ENCODE results near the gene RWDD4. TPM values are rescaled to one million over a fixed set of nuclear protein-coding genes. Genes with fewer than 3 reads are reported as not detected.

The RWDD4 gene
- total and polyA plus RNA-seq, 2 of the 4 experiments (the other 2 are of a cell fraction): 8.5 to 8.8 TPM

- WGBS, 2 experiments (ENCODE audit: extremely low coverage in 2 of 2, insufficient read length in 1 of 2): 100% methylated on average over 1 of the region's 6 CpGs; no CpG with 5 or more reads in 1 of the 2 experiments
- H3K9me3 ChIP-seq (ENCODE audit: control insufficient read depth, insufficient read depth, low read length): no peaks in the 10 kb centered on the region
- no peak overlapping the region for H4K91ac ChIP-seq (ENCODE audit: insufficient read depth, low read depth, low read length)
- no peak overlapping the region for H3K18ac ChIP-seq (ENCODE audit: low read depth, low read length)
- no peak overlapping the region for H2BK5ac ChIP-seq (ENCODE audit: low read depth, low read length, poor library complexity, severe bottlenecking)
- no peak for ATAC-seq (ENCODE audit: low read depth)
- H3K4ac ChIP-seq (ENCODE audit: low read depth, low read length): no peak overlapping the region
- DNase-seq: no peak
- H4K8ac ChIP-seq (ENCODE audit: low read depth in 2 of 2, low read length in 2 of 2): no peak overlapping the region
- H3K14ac ChIP-seq (replicated peaks; ENCODE audit: low read depth, low read length): no peak overlapping the region
- no peak overlapping the region for H3K9ac ChIP-seq (ENCODE audit: low read depth, low read length)
- no peak overlapping the region for H2AK5ac ChIP-seq (ENCODE audit: low read depth, low read length)
- no peaks in the 10 kb centered on the region for H3K36me3 ChIP-seq (ENCODE audit: control insufficient read depth, insufficient read depth, low read length)
- H3K56ac ChIP-seq (ENCODE audit: extremely low read depth, insufficient read depth, low read length): no peak overlapping the region
- no peak overlapping the region for H2AFZ ChIP-seq (replicated peaks; ENCODE audit: low read length, poor library complexity)
- H3K23ac ChIP-seq (ENCODE audit: low read depth, low read length): no peak overlapping the region
- H3K27me3 ChIP-seq (ENCODE audit: control insufficient read depth, insufficient read depth, low read length): no peaks in the 10 kb centered on the region
- H2BK15ac ChIP-seq (ENCODE audit: low read depth, low read length): no peak overlapping the region
- no peak overlapping the region for H2BK120ac ChIP-seq (ENCODE audit: low read depth, low read length)
- H3K4me2 ChIP-seq (ENCODE audit: low read depth, low read length): no peak overlapping the region
- H3K9me1 ChIP-seq (ENCODE audit: insufficient read depth, low read length): no peaks in the 10 kb centered on the region
- dilution Hi-C loops (cut with HindIII; ENCODE audit: low sequenced_read_pairs, unreplicated experiment): no loop called here
- no peak overlapping the region for H3K4me3 ChIP-seq (ENCODE audit: insufficient read depth, low read depth, low read length)
- no peaks in the 10 kb centered on the region for H4K20me1 ChIP-seq (ENCODE audit: insufficient read depth, low read length)
- no peaks in the 10 kb centered on the region for H3K79me1 ChIP-seq (ENCODE audit: low read depth in 1 of 2, low read length in 2 of 2)
- in situ Hi-C loops (cut with MboI; ENCODE audit: low sequenced_read_pairs): no loop called here
- POLR2A ChIA-PET (ENCODE audit: unreplicated experiment): no interaction called here
- TF ChIP-seq, protein P1, sequence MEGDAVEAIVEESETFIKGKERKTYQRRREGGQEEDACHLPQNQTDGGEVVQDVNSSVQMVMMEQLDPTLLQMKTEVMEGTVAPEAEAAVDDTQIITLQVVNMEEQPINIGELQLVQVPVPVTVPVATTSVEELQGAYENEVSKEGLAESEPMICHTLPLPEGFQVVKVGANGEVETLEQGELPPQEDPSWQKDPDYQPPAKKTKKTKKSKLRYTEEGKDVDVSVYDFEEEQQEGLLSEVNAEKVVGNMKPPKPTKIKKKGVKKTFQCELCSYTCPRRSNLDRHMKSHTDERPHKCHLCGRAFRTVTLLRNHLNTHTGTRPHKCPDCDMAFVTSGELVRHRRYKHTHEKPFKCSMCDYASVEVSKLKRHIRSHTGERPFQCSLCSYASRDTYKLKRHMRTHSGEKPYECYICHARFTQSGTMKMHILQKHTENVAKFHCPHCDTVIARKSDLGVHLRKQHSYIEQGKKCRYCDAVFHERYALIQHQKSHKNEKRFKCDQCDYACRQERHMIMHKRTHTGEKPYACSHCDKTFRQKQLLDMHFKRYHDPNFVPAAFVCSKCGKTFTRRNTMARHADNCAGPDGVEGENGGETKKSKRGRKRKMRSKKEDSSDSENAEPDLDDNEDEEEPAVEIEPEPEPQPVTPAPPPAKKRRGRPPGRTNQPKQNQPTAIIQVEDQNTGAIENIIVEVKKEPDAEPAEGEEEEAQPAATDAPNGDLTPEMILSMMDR (conservative IDR thresholded peaks at IDR 0.05; ENCODE audit: low read depth, low read length): no peak
- TF ChIP-seq, protein P2, sequence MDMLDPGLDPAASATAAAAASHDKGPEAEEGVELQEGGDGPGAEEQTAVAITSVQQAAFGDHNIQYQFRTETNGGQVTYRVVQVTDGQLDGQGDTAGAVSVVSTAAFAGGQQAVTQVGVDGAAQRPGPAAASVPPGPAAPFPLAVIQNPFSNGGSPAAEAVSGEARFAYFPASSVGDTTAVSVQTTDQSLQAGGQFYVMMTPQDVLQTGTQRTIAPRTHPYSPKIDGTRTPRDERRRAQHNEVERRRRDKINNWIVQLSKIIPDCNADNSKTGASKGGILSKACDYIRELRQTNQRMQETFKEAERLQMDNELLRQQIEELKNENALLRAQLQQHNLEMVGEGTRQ (IDR thresholded peaks at IDR 0.05; ENCODE audit: low read depth, low read length): no peak
- TF ChIP-seq BHLHE40 (IDR thresholded peaks at IDR 0.05; ENCODE audit: low read depth, low read length) (no peak), MAZ (IDR thresholded peaks at IDR 0.05; ENCODE audit: borderline replicate concordance, low read depth, low read length) (no peak), POLR2A (IDR thresholded peaks at IDR 0.05; ENCODE audit: low read depth, low read length) (no peak), NFE2L2 (IDR thresholded peaks at IDR 0.05; ENCODE audit: low read depth, low read length) (no peak), RFX5 (IDR thresholded peaks at IDR 0.05; ENCODE audit: low read depth, low read length) (no peak), MAFK (IDR thresholded peaks at IDR 0.05; ENCODE audit: low read depth, low read length) (no peak), SMC3 (IDR thresholded peaks at IDR 0.05; ENCODE audit: low read depth, low read length) (no peak), ELK1 (IDR thresholded peaks at IDR 0.05; ENCODE audit: borderline replicate concordance, low read depth, low read length) (no peak), CHD1 (IDR thresholded peaks at IDR 0.05; ENCODE audit: low read depth, low read length) (no peak), CEBPB (IDR thresholded peaks at IDR 0.05; ENCODE audit: low read depth, low read length) (no peak), RCOR1 (IDR thresholded peaks at IDR 0.05; ENCODE audit: insufficient replicate concordance, low read length) (no peak), RAD21 (IDR thresholded peaks at IDR 0.05; ENCODE audit: low read length) (no peak), MXI1 (IDR thresholded peaks at IDR 0.05; ENCODE audit: borderline replicate concordance, low read depth, low read length) (no peak), FOS (IDR thresholded peaks at IDR 0.05; ENCODE audit: low read depth, low read length) (no peak)
- intact Hi-C loops (cut with micrococcal nuclease): no loop called here
- H3K27ac ChIP-seq (ENCODE audit: insufficient read depth, low read length): no peak overlapping the region
- H2BK20ac ChIP-seq (ENCODE audit: low read depth, low read length): no peak overlapping the region
- H2AK9ac ChIP-seq (replicated peaks; ENCODE audit: low read depth, low read length, poor library complexity): no peak overlapping the region
- CTCF ChIA-PET: no interaction called here
- H3K4me1 ChIP-seq (ENCODE audit: control insufficient read depth, insufficient read depth, low read length): no peaks in the 10 kb centered on the region
- no TSS peak for BruUV-seq (replicated peaks)
- no peak overlapping the region for H4K5ac ChIP-seq (ENCODE audit: low read depth, low read length)
Observed at GRCh38 chr4:183626168-183626567, 32.8 kb downstream of the RWDD4 start.
